Neural cell (in vitro differentiated cells): ENCODE data around the gene SNRK.
A peak's percentile ranks its signal among the peaks of the same experiment; 100 is the strongest.

Experiments used
- CTCF ChIP-seq: fragments of 450-650 bp; IDR thresholded peaks from 2 replicates; pipeline ENCODE4 v1.5.1; 2014; ENCODE audit warnings: antibody characterized with exemption, mild to moderate bottlenecking, moderate library complexity; ENCODE audit not compliant: poor library complexity, severe bottlenecking
- EP300 ChIP-seq: fragments of 450-650 bp; conservative IDR thresholded peaks from 2 replicates; pipeline ENCODE4 v1.6.1; 2014; ENCODE audit warnings: antibody characterized with exemption, mild to moderate bottlenecking, moderate library complexity; ENCODE audit not compliant: poor library complexity, severe bottlenecking
- EZH2 ChIP-seq: fragments of 200-600, 300-800 bp; shearing (Covaris generic), sonication (generic); IDR thresholded peaks from 2 replicates; pipeline ENCODE4 v1.6.1; 2014; ENCODE audit warnings: antibody characterized with exemption, low read length, borderline replicate concordance, mild to moderate bottlenecking; ENCODE audit not compliant: insufficient read depth, poor library complexity, severe bottlenecking

- TF ChIP-seq CTCF: peak; percentile 35
- TF ChIP-seq EZH2: no peak
- no peak for TF ChIP-seq EP300
These were observed 92.0 kb downstream of the SNRK start for GRCh38 chr3:43378066-43378935.
